ENCODE data around the gene ELMO1. TPM values are rescaled to one million over a fixed set of nuclear protein-coding genes. Genes with fewer than 3 reads are reported as not detected.

ELMO1 gene
- total and polyA plus RNA-seq, 4 donors: 6.7 to 51.5 (median 14.8) TPM

GRCh38 chr7:37377231-37377630, 71.4 kb downstream of the ELMO1 start:
- Histone ChIP-seq H3K9me3 (ENCODE audit: control insufficient read depth in 4 of 4, low read length in 3 of 4) (peaks cover 0 to 6% (median 2%) of the 10 kb centered on the region in 4 donors), H3K9ac (ENCODE audit: low read depth in 1 of 2, low read length in 2 of 2) (no peak overlapping the region), H3K4me3 (ENCODE audit: low read depth in 1 of 3, low read length in 3 of 3) (no peak overlapping the region), H3K27ac (ENCODE audit: low read depth in 1 of 2, low read length in 2 of 2) (no peak overlapping the region), H3K4me1 (ENCODE audit: control insufficient read depth in 4 of 4, insufficient read depth in 4 of 4, low read length in 3 of 4) (peaks cover 0 to 4% (median 0%) of the 10 kb centered on the region in 4 donors), H3K36me3 (ENCODE audit: control insufficient read depth in 4 of 4, insufficient read depth in 3 of 4, low read depth in 1 of 4, low read length in 3 of 4) (no peaks in the 10 kb centered on the region), H3K27me3 (ENCODE audit: control insufficient read depth in 4 of 4, insufficient read depth in 4 of 4, low read length in 3 of 4) (no peaks in the 10 kb centered on the region)
- no peak for DNase-seq (ENCODE audit: low spot score)
- 95% methylated on average over 5 of the region's 5 CpGs for WGBS
- TF ChIP-seq FOXA1 (IDR thresholded peaks at IDR 0.05): no peak
- TF ChIP-seq RXRA (IDR thresholded peaks at IDR 0.05): no peak
- no peak for TF ChIP-seq ZBTB33 (IDR thresholded peaks at IDR 0.05)
- no peak for TF ChIP-seq SP1 (IDR thresholded peaks at IDR 0.05)
- no peak for TF ChIP-seq FOXA2 (IDR thresholded peaks at IDR 0.05)
- no peak for TF ChIP-seq YY1 (IDR thresholded peaks at IDR 0.05)
- TF ChIP-seq, protein P1, sequence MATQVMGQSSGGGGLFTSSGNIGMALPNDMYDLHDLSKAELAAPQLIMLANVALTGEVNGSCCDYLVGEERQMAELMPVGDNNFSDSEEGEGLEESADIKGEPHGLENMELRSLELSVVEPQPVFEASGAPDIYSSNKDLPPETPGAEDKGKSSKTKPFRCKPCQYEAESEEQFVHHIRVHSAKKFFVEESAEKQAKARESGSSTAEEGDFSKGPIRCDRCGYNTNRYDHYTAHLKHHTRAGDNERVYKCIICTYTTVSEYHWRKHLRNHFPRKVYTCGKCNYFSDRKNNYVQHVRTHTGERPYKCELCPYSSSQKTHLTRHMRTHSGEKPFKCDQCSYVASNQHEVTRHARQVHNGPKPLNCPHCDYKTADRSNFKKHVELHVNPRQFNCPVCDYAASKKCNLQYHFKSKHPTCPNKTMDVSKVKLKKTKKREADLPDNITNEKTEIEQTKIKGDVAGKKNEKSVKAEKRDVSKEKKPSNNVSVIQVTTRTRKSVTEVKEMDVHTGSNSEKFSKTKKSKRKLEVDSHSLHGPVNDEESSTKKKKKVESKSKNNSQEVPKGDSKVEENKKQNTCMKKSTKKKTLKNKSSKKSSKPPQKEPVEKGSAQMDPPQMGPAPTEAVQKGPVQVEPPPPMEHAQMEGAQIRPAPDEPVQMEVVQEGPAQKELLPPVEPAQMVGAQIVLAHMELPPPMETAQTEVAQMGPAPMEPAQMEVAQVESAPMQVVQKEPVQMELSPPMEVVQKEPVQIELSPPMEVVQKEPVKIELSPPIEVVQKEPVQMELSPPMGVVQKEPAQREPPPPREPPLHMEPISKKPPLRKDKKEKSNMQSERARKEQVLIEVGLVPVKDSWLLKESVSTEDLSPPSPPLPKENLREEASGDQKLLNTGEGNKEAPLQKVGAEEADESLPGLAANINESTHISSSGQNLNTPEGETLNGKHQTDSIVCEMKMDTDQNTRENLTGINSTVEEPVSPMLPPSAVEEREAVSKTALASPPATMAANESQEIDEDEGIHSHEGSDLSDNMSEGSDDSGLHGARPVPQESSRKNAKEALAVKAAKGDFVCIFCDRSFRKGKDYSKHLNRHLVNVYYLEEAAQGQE (IDR thresholded peaks at IDR 0.05): no peak
- no peak for TF ChIP-seq JUND (IDR thresholded peaks at IDR 0.05)
- TF ChIP-seq GABPA (IDR thresholded peaks at IDR 0.05 in 1 of 2, conservative IDR thresholded peaks at IDR 0.05 in 1 of 2): no peak
- TF ChIP-seq CTCF (IDR thresholded peaks at IDR 0.05; ENCODE audit: low read depth, low read length, missing input control): no peak
- TF ChIP-seq EGR1 (IDR thresholded peaks at IDR 0.05; ENCODE audit: low read depth in 2 of 2): no peak
- TF ChIP-seq TAF1 (conservative IDR thresholded peaks at IDR 0.05): no peak
- TF ChIP-seq HNF4G (IDR thresholded peaks at IDR 0.05): no peak
- TF ChIP-seq NR2F2 (IDR thresholded peaks at IDR 0.05): no peak
- TF ChIP-seq, protein P2, sequence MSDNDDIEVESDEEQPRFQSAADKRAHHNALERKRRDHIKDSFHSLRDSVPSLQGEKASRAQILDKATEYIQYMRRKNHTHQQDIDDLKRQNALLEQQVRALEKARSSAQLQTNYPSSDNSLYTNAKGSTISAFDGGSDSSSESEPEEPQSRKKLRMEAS (IDR thresholded peaks at IDR 0.05): no peak
- TF ChIP-seq HNF4A (conservative IDR thresholded peaks at IDR 0.05): no peak
- no peak for TF ChIP-seq ATF3 (IDR thresholded peaks at IDR 0.05)
- TF ChIP-seq RAD21 (IDR thresholded peaks at IDR 0.05): no peak

Measured in liver (tissue), 9 donors.